ENCODE measurements around the gene KCNA3.

KCNA3 gene

GRCh38 chr1:110638058-110638457 lies 36.7 kb downstream of the KCNA3 start:
- DNase-seq: no peak

GRCh38 chr1:110637475-110637874 lies 37.3 kb downstream of the KCNA3 start:
- no peak for DNase-seq

GRCh38 chr1:110636149-110636935 lies 38.4 kb downstream of the KCNA3 start:
- no peak for DNase-seq

GRCh38 chr1:110635434-110635833 lies 39.3 kb downstream of the KCNA3 start:
- DNase-seq: no peak

- peak; percentile 3 for DNase-seq
These were observed 40.1 kb downstream of the KCNA3 start for GRCh38 chr1:110634455-110635311.

GRCh38 chr1:110634086-110634454 lies 40.7 kb downstream of the KCNA3 start:
- DNase-seq: no peak

- no peak for DNase-seq
These were observed 41.1 kb downstream of the KCNA3 start for GRCh38 chr1:110633646-110634030.

- DNase-seq: no peak
These were observed 42.7 kb downstream of the KCNA3 start for GRCh38 chr1:110631836-110632620.

- peak; percentile 40 for DNase-seq
These were observed 43.7 kb downstream of the KCNA3 start for GRCh38 chr1:110630839-110631663.

- no peak for DNase-seq
These were observed 46.2 kb downstream of the KCNA3 start for GRCh38 chr1:110628323-110629105.

- no peak for DNase-seq
These were observed 47.0 kb downstream of the KCNA3 start for GRCh38 chr1:110627764-110628163.

GRCh38 chr1:110626889-110627288 lies 47.9 kb downstream of the KCNA3 start:
- no peak for DNase-seq

Measured in NCI-H226 (cell line).